IMR-90 (cell line): ENCODE results near the gene TRNAU1AP. TPM values are rescaled to one million over a fixed set of nuclear protein-coding genes. Genes with fewer than 3 reads are reported as not detected.

Experiments used
- ATAC-seq: fragments of 200-7000 bp; cut with Tn5 transposase; 2 replicates; pipeline ENCODE4 v1.9.1; 2020; ENCODE audit warnings: low read depth, mild to moderate bottlenecking, moderate library complexity
- BruUV-seq: library from RNA; stranded (reverse); fragments of 400-500 nt; replicated peaks from 2 replicates; lab custom pipeline; 2021; lab: Mats Ljungman, UMichigan
- CTCF ChIA-PET: fragments of 300-600 bp; formaldehyde crosslinking; extraction: SDS; loops from one replicate; lab custom pipeline; 2021; ENCODE audit warnings: antibody characterized with exemption; lab: Yijun Ruan, JAX
- POLR2A ChIA-PET: fragments of 300-600 bp; sonication (Branson Sonifier 250); formaldehyde crosslinking; loops from one replicate; lab custom pipeline; 2022; ENCODE audit warnings: antibody characterized with exemption; ENCODE audit not compliant: unreplicated experiment; lab: Charles Lee
- DNase-seq: peaks from one replicate; pipeline ENCODE4 v3.0.0; 2013
- H2AFZ ChIP-seq: replicated peaks from 2 replicates; pipeline ENCODE3; 2013; ENCODE audit warnings: low read length, mild to moderate bottlenecking; ENCODE audit not compliant: poor library complexity
- H2AK5ac ChIP-seq: 2 replicates; pipeline ENCODE4 v1.6.1; 2013; ENCODE audit warnings: low read depth, low read length, inconsistent platforms
- H2AK9ac ChIP-seq: replicated peaks from 2 replicates; pipeline ENCODE3; 2013; ENCODE audit warnings: mild to moderate bottlenecking, low read depth, low read length, moderate library complexity; ENCODE audit not compliant: poor library complexity
- H2BK120ac ChIP-seq: 2 replicates; pipeline ENCODE4 v1.6.1; 2013; ENCODE audit warnings: low read depth, low read length, inconsistent platforms
- H2BK15ac ChIP-seq: 3 replicates; pipeline ENCODE4 v1.6.1; 2013; ENCODE audit warnings: low read depth, low read length, inconsistent platforms
- H2BK20ac ChIP-seq: 2 replicates; pipeline ENCODE4 v1.6.1; 2013; ENCODE audit warnings: low read depth, mild to moderate bottlenecking, inconsistent platforms, low read length, moderate library complexity
- H2BK5ac ChIP-seq: 2 replicates; pipeline ENCODE4 v1.6.1; 2013; ENCODE audit warnings: mild to moderate bottlenecking, low read depth, low read length, inconsistent platforms; ENCODE audit not compliant: poor library complexity, severe bottlenecking
- H3K14ac ChIP-seq: replicated peaks from 2 replicates; pipeline ENCODE4 v1.6.1; 2013; ENCODE audit warnings: low read depth, low read length, inconsistent platforms
- H3K18ac ChIP-seq: 2 replicates; pipeline ENCODE4 v1.6.1; 2013; ENCODE audit warnings: low read depth, low read length, control low read depth
- H3K23ac ChIP-seq: 2 replicates; pipeline ENCODE4 v1.6.1; 2013; ENCODE audit warnings: low read depth, low read length, inconsistent platforms
- H3K27ac ChIP-seq: 2 replicates; pipeline ENCODE4 v1.5.1; 2013; ENCODE audit warnings: mild to moderate bottlenecking, control low read depth, low read length; ENCODE audit not compliant: insufficient read depth
- H3K27me3 ChIP-seq: 2 replicates; pipeline ENCODE4 v1.6.1; 2013; ENCODE audit warnings: low read length; ENCODE audit not compliant: control insufficient read depth, insufficient read depth
- H3K36me3 ChIP-seq: 2 replicates; pipeline ENCODE4 v1.6.1; 2013; ENCODE audit warnings: low read length, mixed read lengths; ENCODE audit not compliant: control insufficient read depth, insufficient read depth
- H3K4ac ChIP-seq: 2 replicates; pipeline ENCODE4 v1.6.1; 2013; ENCODE audit warnings: low read depth, low read length, inconsistent platforms
- H3K4me1 ChIP-seq: 2 replicates; pipeline ENCODE4 v1.6.1; 2013; ENCODE audit warnings: low read length, mixed read lengths; ENCODE audit not compliant: control insufficient read depth, insufficient read depth
- H3K4me2 ChIP-seq: 2 replicates; pipeline ENCODE4 v1.6.1; 2013; ENCODE audit warnings: low read depth, mild to moderate bottlenecking, control low read depth, low read length, moderate library complexity
- H3K4me3 ChIP-seq: 2 replicates; pipeline ENCODE4 v1.5.1; 2013; ENCODE audit warnings: low read depth, mild to moderate bottlenecking, control low read depth, low read length, moderate library complexity; ENCODE audit not compliant: insufficient read depth
- H3K56ac ChIP-seq: 2 replicates; pipeline ENCODE4 v1.6.1; 2013; ENCODE audit warnings: low read length, inconsistent platforms; ENCODE audit not compliant: insufficient read depth; ENCODE audit errors: extremely low read depth
- H3K79me1 ChIP-seq, 2 experiments: 2 replicates each; pipeline ENCODE4 v1.6.1; 2013; ENCODE audit warnings: low read length in 2 of 2, inconsistent platforms in 1 of 2, low read depth in 1 of 2
- H3K9ac ChIP-seq: 2 replicates; pipeline ENCODE4 v1.6.1; 2013; ENCODE audit warnings: low read depth, low read length, control low read depth
- H3K9me1 ChIP-seq: 2 replicates; pipeline ENCODE4 v1.6.1; 2013; ENCODE audit warnings: low read length, inconsistent platforms; ENCODE audit not compliant: insufficient read depth
- H3K9me3 ChIP-seq: 2 replicates; pipeline ENCODE4 v1.6.1; 2013; ENCODE audit warnings: low read length; ENCODE audit not compliant: control insufficient read depth, insufficient read depth
- H4K20me1 ChIP-seq: 2 replicates; pipeline ENCODE4 v1.6.1; 2013; ENCODE audit warnings: low read length, inconsistent platforms; ENCODE audit not compliant: insufficient read depth
- H4K5ac ChIP-seq: 2 replicates; pipeline ENCODE4 v1.6.1; 2013; ENCODE audit warnings: mild to moderate bottlenecking, low read depth, low read length, control low read depth
- H4K8ac ChIP-seq, 2 experiments: 2 replicates each; pipeline ENCODE4 v1.6.1; 2013; ENCODE audit warnings: low read depth in 2 of 2, low read length in 2 of 2, control low read depth in 1 of 2, inconsistent platforms in 1 of 2
- H4K91ac ChIP-seq: 2 replicates; pipeline ENCODE4 v1.6.1; 2013; ENCODE audit warnings: low read depth, low read length, inconsistent platforms; ENCODE audit not compliant: insufficient read depth
- USF2 ChIP-seq: fragments of 150-350 bp; IDR thresholded peaks from 2 replicates; pipeline ENCODE4 v1.6.1; 2017; ENCODE audit warnings: mild to moderate bottlenecking, antibody characterized with exemption, low read length, low read depth
- WGBS, 2 experiments: methylation state at CpG; one replicate each; pipeline versions ENCODE4 v1.1.5 to v1.1.7; 2013; ENCODE audit warnings: missing lambda C conversion rate in 2 of 2; ENCODE audit not compliant: insufficient read length in 1 of 2; ENCODE audit errors: extremely low coverage in 2 of 2; 5-methylcytosine and 5-hydroxymethylcytosine counted together
- dilution Hi-C: fragments of 300-500 bp; cut with HindIII; formaldehyde crosslinking; loops from one replicate; pipeline ENCODE4 v1.14.3; 2018; ENCODE audit warnings: low sequenced_read_pairs; ENCODE audit not compliant: unreplicated experiment
- in situ Hi-C: fragments of 300-500 bp; cut with MboI; formaldehyde crosslinking; loops from 3 replicates; pipeline ENCODE4 v1.14.3; 2019; ENCODE audit warnings: low sequenced_read_pairs, inconsistent platforms, mixed read lengths
- intact Hi-C: fragments of 100-400 bp; cut with micrococcal nuclease; formaldehyde crosslinking; loops from 2 replicates; pipeline ENCODE4 v1.10.0; 2022
- polyA plus RNA-seq, 3 experiments: library from polyadenylated mRNA; depleted of rRNA; stranded (reverse); fragments of >200 nt; gene quantifications; 2 replicates each; pipeline ENCODE4 v1.2.3, GENCODE V29; 2012; ENCODE audit warnings: low replicate concordance in 1 of 3
- total RNA-seq: library from RNA; depleted of rRNA; stranded (reverse); fragments of >200 nt; gene quantifications from 2 replicates; pipeline ENCODE4 v1.2.3, GENCODE V29; 2012
- TF ChIP-seq, protein P1 (sequence below): conservative IDR thresholded peaks from 2 replicates; pipeline ENCODE4 v1.5.1; 2012; ENCODE audit warnings: mild to moderate bottlenecking, low read depth, low read length, improper control_type of control experiment

TRNAU1AP gene
- total and polyA plus RNA-seq, 2 of the 4 experiments (the other 2 are of a cell fraction): 23.3 to 23.8 TPM

- H3K36me3 ChIP-seq: peaks cover 22% of the 10 kb centered on the region
Observed at GRCh38 chr1:28540651-28541050, 12.2 kb upstream of the TRNAU1AP start.

More at GRCh38 chr1:28540651-28541050, 12.2 kb upstream of the TRNAU1AP start:
- no peaks in the 10 kb centered on the region for H3K9me1 ChIP-seq
- no peak overlapping the region for H2AK5ac ChIP-seq
- 83% methylated on average over 1 of the region's 7 CpGs; no CpG with 5 or more reads in 1 of the 2 experiments for WGBS, 2 experiments
- no peaks in the 10 kb centered on the region for H3K27me3 ChIP-seq
- no peak overlapping the region for H4K5ac ChIP-seq
- no peak overlapping the region for H2BK120ac ChIP-seq
- no TSS peak for BruUV-seq
- intact Hi-C loops (no loop called here), dilution Hi-C loops (no loop called here), in situ Hi-C loops (no loop called here)
- H3K79me1 ChIP-seq: no peaks in the 10 kb centered on the region; a peak in 1 of 4 replicates
- no peak for ATAC-seq
- CTCF ChIA-PET: interaction anchor here (0.5 to 0.6 kb wide), 2 partner anchors 23 to 63 kb away, joined by 3 to 6 read pairs; no protein-coding TSS in a partner anchor
- no peak overlapping the region for H3K23ac ChIP-seq
- H3K4me1 ChIP-seq: no peaks in the 10 kb centered on the region
- H3K4me3 ChIP-seq: no peak overlapping the region
- no peak overlapping the region for H3K56ac ChIP-seq
- H2BK5ac ChIP-seq: no peak overlapping the region
- H2AK9ac ChIP-seq: no peak overlapping the region
- H3K4ac ChIP-seq: no peak overlapping the region
- no peak overlapping the region for H4K8ac ChIP-seq
- H2AFZ ChIP-seq: no peak overlapping the region
- no peaks in the 10 kb centered on the region for H3K9me3 ChIP-seq
- no peaks in the 10 kb centered on the region for H4K20me1 ChIP-seq
- no peak overlapping the region for H2BK15ac ChIP-seq
- H3K14ac ChIP-seq: no peak overlapping the region
- no peak overlapping the region for H3K4me2 ChIP-seq
- no peak overlapping the region for H4K91ac ChIP-seq
- H3K27ac ChIP-seq: no peak overlapping the region
- H3K18ac ChIP-seq: no peak overlapping the region
- no peak for DNase-seq
- no peak overlapping the region for H3K9ac ChIP-seq
- no peak overlapping the region for H2BK20ac ChIP-seq
- no peak for TF ChIP-seq USF2
- TF ChIP-seq, protein P1, sequence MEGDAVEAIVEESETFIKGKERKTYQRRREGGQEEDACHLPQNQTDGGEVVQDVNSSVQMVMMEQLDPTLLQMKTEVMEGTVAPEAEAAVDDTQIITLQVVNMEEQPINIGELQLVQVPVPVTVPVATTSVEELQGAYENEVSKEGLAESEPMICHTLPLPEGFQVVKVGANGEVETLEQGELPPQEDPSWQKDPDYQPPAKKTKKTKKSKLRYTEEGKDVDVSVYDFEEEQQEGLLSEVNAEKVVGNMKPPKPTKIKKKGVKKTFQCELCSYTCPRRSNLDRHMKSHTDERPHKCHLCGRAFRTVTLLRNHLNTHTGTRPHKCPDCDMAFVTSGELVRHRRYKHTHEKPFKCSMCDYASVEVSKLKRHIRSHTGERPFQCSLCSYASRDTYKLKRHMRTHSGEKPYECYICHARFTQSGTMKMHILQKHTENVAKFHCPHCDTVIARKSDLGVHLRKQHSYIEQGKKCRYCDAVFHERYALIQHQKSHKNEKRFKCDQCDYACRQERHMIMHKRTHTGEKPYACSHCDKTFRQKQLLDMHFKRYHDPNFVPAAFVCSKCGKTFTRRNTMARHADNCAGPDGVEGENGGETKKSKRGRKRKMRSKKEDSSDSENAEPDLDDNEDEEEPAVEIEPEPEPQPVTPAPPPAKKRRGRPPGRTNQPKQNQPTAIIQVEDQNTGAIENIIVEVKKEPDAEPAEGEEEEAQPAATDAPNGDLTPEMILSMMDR: peak; percentile 5; the same call in 1 of the 2 replicates
- POLR2A ChIA-PET: no interaction called here
